HG03060 (cell line): ENCODE results near the gene CNTN6.
"Not testable (repeated sequence)": the region's sequence is repeated elsewhere in the genome, so short reads cannot be mapped to it uniquely, and the experiment has no call there.

Experiments used
- ATAC-seq: cut with Tn5 transposase; IDR thresholded peaks from one replicate; pipeline ENCODE4 v1.9.1; 2021; ENCODE audit warnings: low read depth, moderate number of reproducible peaks; ENCODE audit not compliant: unreplicated experiment

The CNTN6 gene

DNA sequence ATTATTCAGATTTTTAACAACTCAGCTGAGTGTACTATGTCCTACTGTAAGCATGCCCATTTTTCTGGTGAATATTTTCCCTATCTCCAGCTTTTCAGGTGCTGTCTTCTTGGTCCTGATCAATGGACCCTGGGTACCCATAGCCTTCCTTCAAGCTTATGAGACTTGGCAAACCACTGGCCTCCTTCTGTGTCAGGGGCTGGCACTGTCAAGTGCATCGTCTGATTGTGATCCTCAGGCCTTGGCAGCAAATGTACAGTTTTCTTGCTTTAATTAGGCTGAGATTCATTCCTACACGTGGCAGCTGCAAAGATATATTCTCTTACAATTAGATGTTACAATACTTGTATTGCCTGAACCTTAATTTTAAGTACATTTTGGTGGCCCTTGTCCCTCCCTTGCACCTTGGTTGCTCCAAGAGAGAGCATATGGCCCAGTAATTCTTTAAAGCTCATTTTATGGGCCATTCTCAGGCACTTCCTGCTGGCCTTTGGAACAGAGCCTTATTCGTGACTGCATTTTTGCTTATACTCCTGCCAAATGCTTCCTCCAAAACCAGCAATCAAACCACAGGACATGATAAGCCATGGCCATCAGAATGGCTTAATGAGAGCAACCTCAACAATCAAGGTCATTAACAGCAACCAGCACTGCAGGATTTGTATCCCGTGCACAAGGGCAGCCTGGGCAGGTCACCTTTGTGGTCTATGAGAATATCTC is 179.9 kb downstream of the CNTN6 start:
- no peak for ATAC-seq

DNA sequence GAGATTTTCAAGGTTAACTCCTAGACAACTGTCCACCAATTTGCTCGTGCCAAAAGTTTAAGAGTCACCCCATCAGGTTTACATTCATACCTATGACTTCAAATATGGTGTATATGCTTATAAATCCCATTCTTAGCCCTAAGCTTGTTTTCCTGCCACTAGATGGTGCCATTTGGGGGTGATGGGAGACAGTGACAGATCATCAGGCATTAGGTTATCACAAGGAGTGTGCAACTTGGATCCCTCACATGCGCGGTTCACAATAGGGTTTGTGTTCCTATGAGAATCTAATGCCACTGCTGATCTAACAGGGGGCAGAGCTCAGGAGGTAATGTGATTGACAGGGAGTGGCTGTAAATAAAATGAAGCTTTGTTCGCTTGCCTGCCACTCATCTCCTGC is 182.7 kb downstream of the CNTN6 start:
- no peak for ATAC-seq

DNA sequence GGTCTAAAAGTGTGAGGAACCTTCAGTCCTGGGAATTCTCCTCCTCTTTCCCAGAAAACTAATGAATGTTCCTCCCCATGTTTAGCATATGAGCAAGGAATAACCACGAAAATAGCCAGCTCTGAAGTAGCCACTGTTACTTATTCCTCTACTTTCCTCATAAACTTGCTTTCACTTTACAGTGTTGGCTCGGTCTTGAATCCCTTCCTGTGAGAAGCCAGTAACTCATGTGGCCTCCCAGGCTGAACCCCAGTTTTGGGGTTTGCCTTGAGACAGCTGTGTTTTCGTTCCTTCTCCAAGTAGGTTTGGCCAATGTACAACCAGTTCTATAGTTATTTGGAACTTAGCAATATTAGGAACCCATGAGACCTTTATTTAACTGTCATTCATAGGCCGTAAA is 195.0 kb downstream of the CNTN6 start:
- no peak for ATAC-seq

DNA sequence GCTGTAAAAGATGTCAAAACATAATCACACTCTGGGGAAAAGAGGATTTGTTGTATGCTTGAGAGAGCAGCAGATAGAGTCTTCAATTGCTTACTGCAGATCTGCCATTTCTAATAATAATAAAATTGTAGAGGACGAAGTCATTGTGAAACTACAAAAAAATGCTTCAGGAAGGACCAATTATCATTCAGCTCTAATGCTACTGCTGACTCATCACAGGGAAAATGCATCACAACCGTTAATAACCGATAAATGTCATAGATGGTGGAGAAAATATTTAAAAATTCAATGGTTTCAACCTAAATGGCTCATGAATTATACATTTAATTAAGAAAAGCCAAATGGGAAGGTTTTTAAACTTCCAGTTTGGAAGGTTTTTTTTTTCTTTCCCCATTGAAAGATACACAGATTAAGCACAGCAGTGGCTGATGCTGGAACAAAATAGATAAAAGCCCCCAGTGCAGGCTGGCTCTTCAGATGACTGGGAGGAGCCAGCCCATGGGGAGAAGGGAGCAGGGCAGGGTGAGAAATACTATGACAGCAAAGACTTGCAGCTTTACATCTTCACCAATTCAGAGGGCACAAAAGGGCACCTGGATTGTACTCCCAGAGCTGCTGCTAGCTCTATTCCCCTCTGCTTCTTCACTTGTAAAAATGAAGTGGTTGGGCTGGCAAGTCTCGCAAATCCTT is 196.1 kb downstream of the CNTN6 start:
- no peak for ATAC-seq

DNA sequence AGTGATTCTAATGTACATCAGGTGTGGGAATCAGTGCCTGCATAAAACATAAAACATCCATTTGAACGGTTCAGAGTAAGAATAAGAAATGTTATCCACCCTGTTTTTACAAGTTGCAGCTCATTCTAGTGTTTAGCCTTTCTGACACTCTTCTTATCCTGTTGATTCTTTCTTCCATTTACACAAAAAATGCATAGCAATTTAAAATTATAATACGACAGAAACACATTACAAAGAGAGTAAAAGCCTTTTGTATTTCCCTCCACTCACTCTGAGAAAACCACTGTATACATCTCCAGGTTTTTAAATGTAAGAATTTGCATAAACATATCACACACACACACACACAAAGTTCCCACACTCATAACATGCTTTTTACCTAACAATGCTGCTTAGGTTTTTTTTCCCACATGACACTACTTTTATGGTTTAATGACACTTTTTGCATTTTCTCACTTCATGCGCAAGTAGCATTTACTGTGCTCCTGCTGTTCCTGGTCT is 199.8 kb downstream of the CNTN6 start:
- no peak for ATAC-seq

DNA sequence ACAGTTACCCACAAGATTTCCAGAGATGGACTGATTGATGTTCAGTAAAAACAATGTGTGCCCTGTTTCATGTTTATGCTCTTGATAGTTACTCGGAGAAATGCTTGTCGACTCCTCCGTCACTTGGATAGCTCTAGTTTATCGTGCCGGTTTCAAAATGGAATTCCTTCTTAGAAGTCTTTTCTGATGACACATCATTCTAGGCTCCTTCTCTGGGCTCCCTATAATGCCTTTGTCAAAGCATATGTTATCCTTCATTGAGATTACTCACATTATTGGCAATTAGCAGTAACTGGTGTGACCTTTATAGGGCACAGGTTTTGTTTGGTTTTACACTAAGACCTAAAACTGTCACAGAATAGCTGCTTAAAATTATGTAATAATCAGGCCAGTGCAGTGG is 201.8 kb downstream of the CNTN6 start:
- ATAC-seq, result no peak

DNA sequence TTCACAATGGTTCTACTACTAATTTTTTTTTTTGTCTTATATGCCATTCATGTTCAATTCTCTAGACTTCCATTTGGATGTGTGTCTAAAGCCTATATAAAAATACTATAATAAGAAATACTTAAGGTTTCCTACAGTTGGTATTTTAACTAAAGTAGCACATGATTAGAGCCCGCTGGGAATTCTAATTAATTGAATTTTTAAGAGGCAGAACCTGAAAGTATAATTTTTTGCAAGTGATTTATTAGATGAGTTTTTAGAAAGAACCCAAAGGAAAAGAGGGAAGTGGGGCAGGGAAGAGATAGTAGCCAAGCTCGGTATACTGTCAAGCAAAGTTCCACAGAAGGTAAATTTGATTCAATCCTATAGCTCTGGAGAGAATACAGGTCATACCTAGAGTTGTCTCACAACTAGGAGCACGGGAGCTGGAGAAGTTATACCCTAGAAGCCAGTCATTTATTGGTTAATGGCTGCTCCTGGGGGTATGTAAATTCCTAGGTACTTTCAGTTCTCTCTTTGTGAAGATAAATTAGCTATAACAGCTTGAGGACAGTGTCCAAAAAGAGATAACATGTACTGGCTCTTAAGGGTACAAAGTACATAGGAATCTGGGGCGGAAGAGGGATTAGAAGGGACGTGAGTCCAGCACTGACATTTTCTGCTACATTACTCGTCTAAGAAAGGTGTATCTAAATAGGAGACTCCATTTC is 225.6 kb downstream of the CNTN6 start:
- no peak for ATAC-seq

DNA sequence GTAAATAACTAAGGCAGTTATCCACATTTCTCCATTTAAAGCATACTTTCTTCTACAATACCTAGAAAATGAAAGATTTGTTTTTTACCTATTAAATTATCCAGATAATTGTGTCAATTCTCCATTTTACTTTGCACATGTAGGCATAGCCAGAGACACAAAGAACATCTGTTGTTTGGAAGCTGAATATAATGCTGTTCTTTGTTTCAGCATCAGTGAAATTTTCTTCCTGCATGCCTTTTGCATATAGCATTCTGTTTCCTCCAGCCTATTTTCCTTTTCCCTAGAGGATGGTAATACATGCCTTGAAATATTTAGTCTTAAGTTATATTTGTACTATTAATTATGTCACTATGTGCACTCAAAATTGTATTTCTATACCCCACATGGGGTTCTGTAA is 233.7 kb downstream of the CNTN6 start:
- ATAC-seq, result no peak

DNA sequence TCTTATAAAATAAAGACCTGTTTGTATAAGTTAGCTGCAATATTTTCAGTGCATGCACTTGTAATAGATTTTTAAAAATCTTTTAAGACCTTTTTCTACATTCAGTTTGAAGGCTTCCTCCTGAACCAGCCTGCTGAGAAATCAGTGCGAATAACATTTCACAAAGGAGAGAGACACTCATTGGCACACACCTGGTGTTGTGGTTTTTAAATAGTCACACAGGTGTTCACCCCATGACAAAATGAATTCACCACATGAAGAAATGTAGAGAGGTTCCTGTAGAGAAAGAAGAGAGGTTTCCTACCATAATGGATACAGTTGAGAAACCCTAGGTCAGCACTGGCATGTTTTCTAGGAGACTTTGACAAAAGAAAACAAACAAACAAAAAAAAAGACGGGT is 237.3 kb downstream of the CNTN6 start:
- no peak for ATAC-seq

DNA sequence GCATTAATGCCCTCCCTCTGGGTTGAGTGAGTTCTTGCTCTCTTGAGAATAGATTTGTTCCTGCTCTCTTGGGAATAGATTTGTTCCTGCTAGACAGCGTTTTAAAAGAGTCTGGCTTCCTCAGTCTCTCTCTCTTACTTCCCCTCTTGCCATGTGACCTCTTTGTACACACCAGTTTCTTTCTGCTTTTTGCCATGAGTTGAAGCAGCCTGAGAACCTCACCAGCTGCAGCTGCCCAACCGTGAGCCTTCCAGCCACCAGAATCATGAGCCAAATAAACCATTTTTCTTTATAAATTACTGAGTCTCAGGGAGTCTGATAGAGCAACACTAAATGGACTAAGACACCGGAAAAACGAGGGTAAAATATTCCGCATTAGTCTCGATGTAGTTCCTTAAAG is 253.6 kb downstream of the CNTN6 start:
- ATAC-seq, result no peak

DNA sequence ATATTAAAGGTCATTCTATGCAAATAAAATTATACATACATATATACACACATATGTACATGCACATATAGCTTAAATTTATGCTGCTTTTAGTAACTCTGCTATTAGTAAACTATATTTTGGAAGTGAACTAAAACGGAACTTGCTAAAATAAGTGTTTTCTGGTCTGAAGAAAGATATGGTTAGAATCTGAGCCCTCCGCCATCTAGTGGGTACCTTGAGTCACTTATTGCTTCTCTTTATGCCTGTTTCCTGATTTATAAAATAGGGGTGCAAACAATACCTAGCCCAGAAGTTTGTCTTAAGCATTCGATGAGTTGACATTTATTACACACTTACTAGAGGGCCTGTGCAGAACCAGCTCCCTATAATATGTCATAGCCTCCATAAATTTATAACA is 255.7 kb downstream of the CNTN6 start:
- ATAC-seq, result no peak

DNA sequence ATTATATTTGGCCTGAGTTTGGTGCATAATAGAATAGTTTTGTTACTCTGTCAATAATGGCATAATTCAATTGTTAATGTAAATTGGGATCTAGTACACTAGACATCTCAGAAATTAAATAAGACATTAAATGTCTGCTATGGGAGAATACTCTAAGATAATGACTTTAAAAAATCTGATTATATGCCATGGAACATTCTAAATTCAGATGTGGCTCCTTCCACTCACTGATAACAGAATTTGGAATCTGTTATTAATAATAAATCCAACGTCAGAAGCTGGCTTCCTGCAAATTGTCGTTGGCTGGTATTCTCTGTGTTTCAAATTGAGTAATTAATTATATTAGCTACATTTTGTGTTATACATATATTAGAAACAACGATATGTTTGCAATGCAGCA is 258.1 kb downstream of the CNTN6 start:
- no peak for ATAC-seq

DNA sequence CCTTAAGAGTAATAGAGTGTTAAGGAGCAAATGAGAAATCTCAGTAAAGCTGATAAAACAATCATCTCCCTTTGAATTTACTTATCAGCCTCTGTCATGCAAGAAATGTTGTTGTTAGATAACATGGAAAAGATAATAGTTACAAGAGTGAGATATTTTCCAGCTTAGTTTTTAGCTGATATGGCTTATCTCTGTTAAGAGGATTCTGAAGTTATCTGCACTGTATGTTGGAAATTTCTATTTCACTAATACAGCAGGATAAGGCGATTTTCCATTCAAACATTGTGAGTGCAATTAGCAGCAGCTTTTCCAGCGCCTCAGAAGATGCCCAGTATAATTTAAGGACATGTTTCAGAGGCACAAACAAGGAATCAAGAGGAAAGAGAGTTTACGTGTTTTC is 262.9 kb downstream of the CNTN6 start:
- ATAC-seq, result no peak

DNA sequence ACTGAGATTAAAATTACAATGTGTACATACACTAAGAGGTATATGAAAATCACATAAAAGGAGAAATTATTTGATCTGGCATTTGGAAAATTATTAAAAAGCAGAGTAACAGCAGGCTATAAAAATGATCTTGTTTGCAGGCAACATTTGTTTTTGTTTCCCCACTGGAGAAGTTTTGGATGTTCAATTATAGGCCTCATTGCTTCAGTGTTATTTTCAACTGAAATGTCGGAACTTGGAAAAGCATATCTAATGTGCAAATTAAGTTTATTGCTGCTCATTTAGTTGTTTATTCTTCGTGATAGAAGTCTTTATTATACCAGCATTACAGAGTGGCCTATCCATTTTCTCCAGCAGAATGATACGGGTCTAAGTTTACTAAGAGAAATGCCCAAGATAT is 263.3 kb downstream of the CNTN6 start:
- ATAC-seq, result no peak

DNA sequence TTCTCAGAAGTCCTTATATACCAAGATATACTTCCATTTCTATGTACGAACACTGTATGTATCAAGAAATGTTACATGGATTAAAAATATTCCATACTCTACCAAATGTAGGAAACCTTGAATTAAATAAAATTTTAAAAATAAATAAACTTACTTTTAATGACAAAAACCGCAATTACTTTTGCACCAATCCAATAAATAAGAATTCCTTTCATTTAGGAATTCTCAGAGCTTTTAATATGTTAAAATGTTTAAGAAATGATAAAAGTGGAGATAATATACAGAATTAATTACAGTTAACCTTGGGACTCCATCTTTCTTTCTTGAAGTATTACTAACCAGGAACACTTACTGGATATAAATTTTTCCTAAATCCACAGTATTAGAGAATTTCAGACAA is 272.7 kb downstream of the CNTN6 start:
- no peak for ATAC-seq

DNA sequence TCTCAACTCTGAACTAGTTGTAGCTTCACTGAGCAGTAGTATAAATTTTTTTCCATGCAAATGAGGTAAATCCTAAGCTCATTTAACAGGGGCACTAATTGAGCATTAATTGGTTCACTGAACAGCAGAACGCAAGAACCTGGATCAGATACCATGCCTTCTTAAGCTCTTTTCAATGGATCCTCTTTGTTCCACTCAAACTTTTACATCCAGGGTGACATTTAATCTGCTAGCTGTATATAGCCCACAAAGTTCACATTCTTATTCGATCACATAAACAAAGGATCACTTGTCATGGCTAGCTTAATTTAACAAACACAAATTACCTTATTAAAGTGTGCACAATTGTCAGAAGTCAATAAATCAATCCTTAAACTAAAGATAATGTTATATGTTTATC is 281.6 kb downstream of the CNTN6 start:
- no peak for ATAC-seq

DNA sequence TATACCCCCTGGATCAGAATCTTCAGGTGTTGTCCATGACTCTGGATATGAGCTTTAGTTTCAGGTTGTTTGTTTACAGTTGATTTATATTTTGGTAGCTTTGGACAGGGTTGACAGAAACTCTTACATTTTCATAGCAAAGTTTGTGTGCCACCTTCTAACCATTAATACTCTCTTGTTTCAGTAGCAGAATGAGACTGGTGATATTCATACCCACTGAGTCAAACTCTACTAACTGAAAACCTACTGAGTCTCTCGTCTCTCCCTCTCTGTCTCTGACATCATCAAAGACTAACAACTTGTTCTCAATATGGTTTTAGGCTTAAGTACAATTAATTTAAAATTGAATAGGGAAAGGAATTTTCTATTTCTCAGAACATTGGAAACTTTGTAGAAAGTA is 282.3 kb downstream of the CNTN6 start:
- ATAC-seq, result no peak

DNA sequence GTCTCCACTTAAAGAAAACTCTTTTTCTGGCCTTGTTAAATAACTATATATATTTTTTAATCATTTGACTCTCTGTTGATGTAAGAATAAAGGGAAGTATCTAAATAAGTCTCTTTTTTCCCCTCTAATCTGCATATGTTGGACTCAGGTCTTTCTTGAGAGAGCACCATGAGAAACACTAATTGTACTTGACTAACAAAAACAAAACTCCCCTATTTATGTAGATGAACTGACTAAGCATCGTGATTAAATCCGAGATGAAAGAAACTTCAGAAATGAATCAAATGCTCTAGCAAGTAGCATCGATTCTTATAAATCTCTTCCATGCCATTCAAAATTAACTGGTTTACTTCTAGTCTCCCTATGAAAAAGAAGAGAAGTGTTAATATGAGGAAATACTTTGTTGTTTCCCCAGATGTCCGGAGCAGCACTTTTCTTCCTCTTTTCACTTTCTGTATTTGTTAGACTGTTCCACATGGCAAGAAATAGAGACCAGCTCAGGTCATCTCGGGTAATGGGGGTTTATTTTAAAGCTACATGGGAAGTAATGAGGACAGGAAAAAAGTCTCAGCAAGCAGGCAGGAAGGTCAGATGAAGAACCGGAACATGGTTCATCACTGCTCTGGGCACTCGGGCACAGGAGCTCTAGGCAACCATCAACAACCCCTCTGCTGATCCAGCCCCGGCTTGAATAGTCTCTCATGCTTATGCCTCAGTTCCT is 288.3 kb downstream of the CNTN6 start:
- ATAC-seq, result peak; percentile 88

DNA sequence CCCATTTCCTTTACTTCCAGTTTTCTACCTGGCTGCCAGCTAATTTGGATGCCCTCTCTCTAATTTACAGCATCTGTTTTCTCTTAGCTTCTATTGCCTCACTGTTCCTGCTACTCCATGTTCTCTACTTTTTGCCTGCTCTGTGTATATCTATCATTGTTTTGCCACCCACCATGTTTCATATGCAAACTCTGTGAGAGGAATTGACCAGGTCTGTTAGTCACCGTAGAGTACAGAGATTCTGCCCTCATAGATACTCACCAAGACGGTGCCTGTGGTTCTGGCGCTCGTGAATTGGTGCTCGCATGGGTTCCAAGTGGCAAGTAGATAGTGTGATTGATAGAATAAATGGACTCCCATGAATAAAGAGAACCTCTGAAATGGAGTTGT is 288.8 kb downstream of the CNTN6 start:
- ATAC-seq, result peak; percentile 29

DNA sequence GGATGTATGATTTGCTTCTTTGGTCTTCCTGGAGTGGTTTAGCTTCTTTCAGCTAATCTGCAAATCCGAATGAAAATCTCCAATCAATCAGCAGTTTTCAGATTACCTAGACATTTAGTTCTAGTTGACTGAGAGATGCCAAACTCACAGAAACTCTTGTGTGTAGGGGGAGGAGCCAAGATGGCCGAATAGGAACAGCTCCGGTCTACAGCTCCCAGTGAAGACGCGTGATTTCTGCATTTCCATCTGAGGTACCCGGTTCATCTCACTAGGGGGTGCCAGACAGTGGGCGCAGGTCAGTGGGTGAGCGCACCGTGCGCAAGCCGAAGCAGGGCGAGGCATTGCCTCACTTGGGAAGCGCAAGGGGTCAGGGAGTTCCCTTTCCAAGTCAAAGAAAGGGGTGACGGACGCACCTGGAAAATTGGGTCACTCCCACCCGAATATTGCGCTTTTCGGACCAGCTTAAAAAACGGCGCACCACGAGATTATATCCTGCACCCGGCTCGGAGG is 294.6 kb downstream of the CNTN6 start:
- ATAC-seq, result not testable (repeated sequence)

DNA sequence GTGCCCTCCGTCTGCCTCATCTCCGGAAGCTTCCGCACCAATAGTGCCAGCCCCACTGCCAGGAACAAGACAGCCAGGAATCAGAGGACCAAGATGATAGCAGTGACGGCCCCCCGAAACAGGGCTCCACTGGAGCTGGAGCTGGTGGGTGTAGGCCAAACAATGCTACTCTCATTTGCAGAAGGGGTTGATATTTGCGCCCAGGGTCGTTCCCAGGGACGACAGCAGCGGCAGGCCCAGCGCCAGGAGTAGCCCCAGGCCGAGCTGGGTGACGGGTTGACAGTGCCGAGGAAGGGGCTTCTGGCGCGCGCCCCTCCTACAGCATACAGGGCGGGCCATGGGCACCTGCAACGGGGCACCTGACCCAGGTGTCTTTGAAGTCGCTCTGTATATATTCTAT is 301.4 kb downstream of the CNTN6 start:
- no peak for ATAC-seq
